H9 (cell line): ENCODE data around the gene CTXN1. TPM values are rescaled to one million over a fixed set of nuclear protein-coding genes. Genes with fewer than 3 reads are reported as not detected.
A peak's percentile ranks its signal among the peaks of the same experiment; 100 is the strongest.

ENCODE experiments used
- DNase-seq: peaks from one replicate; pipeline ENCODE4 v3.0.0-alpha.2; 2017
- H2AFZ ChIP-seq: one replicate; pipeline ENCODE4 v1.6.1; 2013; ENCODE audit warnings: mild to moderate bottlenecking, low read length, control low read depth, moderate library complexity
- H2AK5ac ChIP-seq: 2 replicates; pipeline ENCODE4 v1.6.1; 2013; ENCODE audit warnings: low read length, control low read depth, mixed read lengths; ENCODE audit not compliant: insufficient read length
- H2BK120ac ChIP-seq: one replicate; pipeline ENCODE4 v1.6.1; 2013; ENCODE audit warnings: low read depth, mild to moderate bottlenecking, low read length, control low read depth, inconsistent platforms; ENCODE audit not compliant: poor library complexity, severe bottlenecking
- H2BK12ac ChIP-seq: 2 replicates; pipeline ENCODE4 v1.6.1; 2013; ENCODE audit warnings: low read length, control low read depth, mixed read lengths, low read depth; ENCODE audit not compliant: insufficient read length
- H2BK15ac ChIP-seq: 2 replicates; pipeline ENCODE4 v1.6.1; 2013; ENCODE audit warnings: low read depth, low read length, control low read depth
- H2BK20ac ChIP-seq: one replicate; pipeline ENCODE4 v1.6.1; 2013; ENCODE audit warnings: low read depth, mild to moderate bottlenecking, low read length, control low read depth, inconsistent platforms; ENCODE audit not compliant: poor library complexity, severe bottlenecking
- H2BK5ac ChIP-seq: 2 replicates; pipeline ENCODE4 v1.6.1; 2013; ENCODE audit warnings: low read length, control low read depth, mixed read lengths; ENCODE audit not compliant: insufficient read length
- H3K14ac ChIP-seq: 2 replicates; pipeline ENCODE4 v1.6.1; 2013; ENCODE audit warnings: low read length, control low read depth; ENCODE audit not compliant: insufficient read depth
- H3K18ac ChIP-seq: 2 replicates; pipeline ENCODE4 v1.6.1; 2013; ENCODE audit warnings: low read depth, mild to moderate bottlenecking, mixed read lengths, low read length, control low read depth; ENCODE audit not compliant: insufficient read length
- H3K23ac ChIP-seq: 2 replicates; pipeline ENCODE4 v1.6.1; 2013; ENCODE audit warnings: low read length, control low read depth, mixed read lengths, low read depth; ENCODE audit not compliant: insufficient read length
- H3K23me2 ChIP-seq: 2 replicates; pipeline ENCODE4 v1.6.1; 2013; ENCODE audit warnings: low read depth, mild to moderate bottlenecking, mixed read lengths, low read length, control low read depth; ENCODE audit not compliant: insufficient read length, poor library complexity, severe bottlenecking
- H3K27ac ChIP-seq: 2 replicates; pipeline ENCODE4 v1.5.1; 2013; ENCODE audit warnings: low read length, control low read depth, mixed read lengths, low read depth; ENCODE audit not compliant: insufficient read length
- H3K27me3 ChIP-seq: 2 replicates; pipeline ENCODE4 v1.6.1; 2013; ENCODE audit warnings: low read length, control low read depth, inconsistent platforms; ENCODE audit not compliant: insufficient read depth
- H3K4ac ChIP-seq: 2 replicates; pipeline ENCODE4 v1.6.1; 2013; ENCODE audit warnings: low read depth, mild to moderate bottlenecking, control low read depth, inconsistent platforms, low read length, moderate library complexity
- H3K4me1 ChIP-seq: 2 replicates; pipeline ENCODE4 v1.6.1; 2013; ENCODE audit warnings: low read length, control low read depth, inconsistent platforms; ENCODE audit not compliant: insufficient read depth
- H3K4me2 ChIP-seq: 2 replicates; pipeline ENCODE4 v1.6.1; 2013; ENCODE audit warnings: low read length, control low read depth, mixed read lengths; ENCODE audit not compliant: insufficient read length, insufficient read depth
- H3K56ac ChIP-seq: 2 replicates; pipeline ENCODE4 v1.6.1; 2013; ENCODE audit warnings: low read depth, mild to moderate bottlenecking, mixed read lengths, low read length, control low read depth; ENCODE audit not compliant: insufficient read length
- H3K79me1 ChIP-seq: 2 replicates; pipeline ENCODE4 v1.6.1; 2013; ENCODE audit warnings: low read depth, mild to moderate bottlenecking, moderate library complexity, low read length, control low read depth, inconsistent platforms; ENCODE audit not compliant: insufficient read depth, poor library complexity, severe bottlenecking
- H3K79me2 ChIP-seq: 2 replicates; pipeline ENCODE4 v1.6.1; 2013; ENCODE audit warnings: low read length, control low read depth, inconsistent platforms; ENCODE audit not compliant: insufficient read depth
- H3K9ac ChIP-seq: 2 replicates; pipeline ENCODE4 v1.6.1; 2013; ENCODE audit warnings: low read length, control low read depth, mixed read lengths; ENCODE audit not compliant: insufficient read length; ENCODE audit errors: extremely low read depth
- H3K9me3 ChIP-seq: one replicate; pipeline ENCODE4 v1.6.1; 2013; ENCODE audit warnings: low read depth, low read length, inconsistent platforms; ENCODE audit not compliant: control insufficient read depth
- H3T11ph ChIP-seq: one replicate; pipeline ENCODE4 v1.6.1; 2013; ENCODE audit warnings: mild to moderate bottlenecking, low read length, control low read depth, inconsistent platforms
- H4K20me1 ChIP-seq: one replicate; pipeline ENCODE4 v1.6.1; 2013; ENCODE audit not compliant: control insufficient read depth, insufficient read length, insufficient read depth
- H4K5ac ChIP-seq: 2 replicates; pipeline ENCODE4 v1.6.1; 2013; ENCODE audit warnings: low read depth, mild to moderate bottlenecking, mixed read lengths, low read length, control low read depth; ENCODE audit not compliant: insufficient read length
- H4K8ac ChIP-seq: replicated peaks from 2 replicates; pipeline ENCODE4 v1.6.1; 2013; ENCODE audit warnings: low read length, control low read depth, mixed read lengths, low read depth; ENCODE audit not compliant: insufficient read length
- H4K91ac ChIP-seq: 2 replicates; pipeline ENCODE4 v1.6.1; 2013; ENCODE audit warnings: low read depth, mild to moderate bottlenecking, moderate library complexity, mixed read lengths, low read length, control low read depth; ENCODE audit not compliant: insufficient read length
- H3K27ac Mint-ChIP-seq, 3 experiments: 2 replicates in 2 of 3; 3 replicates in 1 of 3; pipeline ENCODE4 v1.8.0; 2020 to 2021; ENCODE audit warnings: mixed read lengths in 3 of 3, mild to moderate bottlenecking in 1 of 3, moderate library complexity in 1 of 3
- H3K27me3 Mint-ChIP-seq: 2 replicates; pipeline ENCODE4 v1.8.0; 2021; ENCODE audit warnings: low read depth, mild to moderate bottlenecking, moderate library complexity, mixed read lengths
- H3K36me3 Mint-ChIP-seq, 3 experiments: 2 replicates in 2 of 3; 3 replicates in 1 of 3; pipeline ENCODE4 v1.8.0; 2020 to 2021; ENCODE audit warnings: low read depth in 3 of 3, mixed read lengths in 3 of 3; ENCODE audit not compliant: insufficient read depth in 1 of 3
- H3K4me1 Mint-ChIP-seq, 2 experiments: 2 replicates each; pipeline ENCODE4 v1.8.0; 2020; ENCODE audit warnings: mixed read lengths in 2 of 2
- H3K4me3 Mint-ChIP-seq, 2 experiments: 2 replicates in 1 of 2; 3 replicates in 1 of 2; pipeline ENCODE4 v1.8.0; 2020 to 2021; ENCODE audit warnings: mild to moderate bottlenecking in 2 of 2, mixed read lengths in 2 of 2, moderate library complexity in 1 of 2
- H3K9me3 Mint-ChIP-seq, 2 experiments: 2 replicates in 1 of 2; 3 replicates in 1 of 2; pipeline ENCODE4 v1.8.0; 2020; ENCODE audit warnings: mild to moderate bottlenecking in 2 of 2, mixed read lengths in 2 of 2, moderate library complexity in 1 of 2
- WGBS: extraction: QIAGEN DNeasy Blood & Tissue Kit; methylation state at CpG from one replicate; pipeline ENCODE4 v1.1.7; 2013; ENCODE audit warnings: missing lambda C conversion rate, low lambda C conversion rate, mixed read lengths; ENCODE audit not compliant: insufficient read length; ENCODE audit errors: extremely low coverage; 5-methylcytosine and 5-hydroxymethylcytosine counted together
- total RNA-seq: library from RNA; stranded (reverse); gene quantifications from 2 replicates; pipeline ENCODE4 v1.2.1, GENCODE V29; 2021
- TF ChIP-seq, protein P1 (sequence below): fragments of 200-600 bp; sonication (generic); conservative IDR thresholded peaks from 3 replicates; pipeline ENCODE4 v1.8.0; 2021; ENCODE audit warnings: antibody characterized with exemption, mild to moderate bottlenecking

The CTXN1 gene
- total RNA-seq, 1 experiment from 2014 or later: 22.7 TPM

DNA sequence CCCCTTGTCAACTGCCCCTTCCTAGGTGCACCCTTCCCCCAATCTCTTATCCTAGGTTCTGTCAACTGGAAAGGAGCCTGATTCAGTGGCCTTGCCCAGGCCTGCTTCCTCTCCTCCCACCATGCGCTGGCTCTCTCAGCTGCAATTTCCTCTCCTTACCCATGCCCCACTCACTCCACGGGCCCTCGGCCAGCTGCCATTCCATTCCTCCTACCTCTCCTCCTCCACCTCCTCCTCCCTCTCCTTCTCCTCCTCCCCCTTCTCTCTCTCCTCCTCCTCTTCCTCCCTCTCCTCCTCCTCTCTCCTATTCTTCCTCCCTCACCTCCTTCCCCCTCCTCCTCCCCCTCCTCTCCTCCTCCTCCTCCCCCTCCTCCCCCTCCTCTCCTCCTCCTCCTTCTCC lies 27.1 kb upstream of the CTXN1 start:
- H3K36me3 Mint-ChIP-seq: peaks cover under 1 to 8% (median 4%) of the 10 kb centered on the region in 3 experiments; a peak in 5 of 7 replicates
- Histone ChIP-seq H3K56ac (no peak overlapping the region), H2BK120ac (no peak overlapping the region), H3T11ph (no peak overlapping the region), H2BK15ac (no peak overlapping the region), H2BK5ac (no peak overlapping the region), H3K4ac (no peak overlapping the region), H3K9me3 (no peaks in the 10 kb centered on the region), H2BK20ac (no peak overlapping the region), H2AFZ (no peak overlapping the region), H4K91ac (no peak overlapping the region), H3K14ac (no peak overlapping the region), H3K4me1 (no peaks in the 10 kb centered on the region; the same call in 1 of the 2 replicates), H3K27me3 (no peaks in the 10 kb centered on the region), H4K5ac (no peak overlapping the region), H3K27ac (no peak overlapping the region), H4K20me1 (no peaks in the 10 kb centered on the region), H3K79me2 (no peaks in the 10 kb centered on the region), H3K23me2 (no peaks in the 10 kb centered on the region), H4K8ac (no peak overlapping the region), H3K4me2 (no peak overlapping the region), H2AK5ac (no peak overlapping the region), H3K18ac (no peak overlapping the region), H3K79me1 (no peaks in the 10 kb centered on the region), H3K23ac (no peak overlapping the region), H2BK12ac (no peak overlapping the region), H3K9ac (no peak overlapping the region)
- DNase-seq: no peak
- WGBS: no CpG with 5 or more reads among the region's 3 CpGs
- peaks cover 11 to 13% of the 10 kb centered on the region in 2 experiments; a peak in 3 of 4 replicates for H3K4me1 Mint-ChIP-seq
- H3K27ac Mint-ChIP-seq: peak overlapping the region in 1 of 3 experiments; percentile 91; a peak in 1 of 7 replicates
- no peaks in the 10 kb centered on the region for H3K27me3 Mint-ChIP-seq
- TF ChIP-seq, protein P1, sequence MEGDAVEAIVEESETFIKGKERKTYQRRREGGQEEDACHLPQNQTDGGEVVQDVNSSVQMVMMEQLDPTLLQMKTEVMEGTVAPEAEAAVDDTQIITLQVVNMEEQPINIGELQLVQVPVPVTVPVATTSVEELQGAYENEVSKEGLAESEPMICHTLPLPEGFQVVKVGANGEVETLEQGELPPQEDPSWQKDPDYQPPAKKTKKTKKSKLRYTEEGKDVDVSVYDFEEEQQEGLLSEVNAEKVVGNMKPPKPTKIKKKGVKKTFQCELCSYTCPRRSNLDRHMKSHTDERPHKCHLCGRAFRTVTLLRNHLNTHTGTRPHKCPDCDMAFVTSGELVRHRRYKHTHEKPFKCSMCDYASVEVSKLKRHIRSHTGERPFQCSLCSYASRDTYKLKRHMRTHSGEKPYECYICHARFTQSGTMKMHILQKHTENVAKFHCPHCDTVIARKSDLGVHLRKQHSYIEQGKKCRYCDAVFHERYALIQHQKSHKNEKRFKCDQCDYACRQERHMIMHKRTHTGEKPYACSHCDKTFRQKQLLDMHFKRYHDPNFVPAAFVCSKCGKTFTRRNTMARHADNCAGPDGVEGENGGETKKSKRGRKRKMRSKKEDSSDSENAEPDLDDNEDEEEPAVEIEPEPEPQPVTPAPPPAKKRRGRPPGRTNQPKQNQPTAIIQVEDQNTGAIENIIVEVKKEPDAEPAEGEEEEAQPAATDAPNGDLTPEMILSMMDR: no peak
- no peak overlapping the region for H3K4me3 Mint-ChIP-seq
- H3K9me3 Mint-ChIP-seq: no peaks in the 10 kb centered on the region; a peak in 2 of 5 replicates
